GM18861 (cell line): ENCODE data around the gene ZSCAN21.

Experiments used
- ATAC-seq: cut with Tn5 transposase; IDR thresholded peaks from one replicate; pipeline ENCODE4 v1.9.1; 2021; ENCODE audit not compliant: unreplicated experiment

Gene ZSCAN21

GRCh38 chr7:100075418-100075817, 25.8 kb downstream of the ZSCAN21 start:
- ATAC-seq = no peak

GRCh38 chr7:100077205-100077604, 27.6 kb downstream of the ZSCAN21 start:
- no peak for ATAC-seq

DNA sequence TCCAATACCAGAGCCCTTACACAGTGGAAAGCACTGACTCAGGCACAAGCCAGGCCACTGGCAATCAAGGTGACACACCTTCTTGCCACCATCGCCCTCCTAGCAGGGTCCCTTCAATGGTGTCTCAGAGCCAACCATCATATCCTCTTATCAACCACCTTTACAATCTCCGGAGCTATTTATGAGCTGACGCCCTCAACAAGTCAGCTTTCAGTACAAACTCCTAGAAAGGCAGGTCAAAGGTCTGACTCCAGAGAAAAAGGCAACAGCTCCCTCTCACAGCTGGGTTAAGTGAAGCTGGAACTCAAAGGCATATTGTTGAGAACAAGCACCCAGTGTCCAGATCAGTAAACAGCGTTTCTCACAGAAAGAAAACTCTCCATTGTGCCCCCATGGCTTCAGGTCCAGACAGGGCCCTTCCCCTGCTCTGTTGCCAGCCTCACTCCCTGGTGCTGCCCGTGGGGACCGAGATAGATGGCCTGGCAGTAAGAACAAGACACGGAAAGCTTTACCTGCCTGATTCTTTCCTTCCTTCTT, 29.5 kb downstream of the ZSCAN21 start:
- no peak for ATAC-seq

DNA sequence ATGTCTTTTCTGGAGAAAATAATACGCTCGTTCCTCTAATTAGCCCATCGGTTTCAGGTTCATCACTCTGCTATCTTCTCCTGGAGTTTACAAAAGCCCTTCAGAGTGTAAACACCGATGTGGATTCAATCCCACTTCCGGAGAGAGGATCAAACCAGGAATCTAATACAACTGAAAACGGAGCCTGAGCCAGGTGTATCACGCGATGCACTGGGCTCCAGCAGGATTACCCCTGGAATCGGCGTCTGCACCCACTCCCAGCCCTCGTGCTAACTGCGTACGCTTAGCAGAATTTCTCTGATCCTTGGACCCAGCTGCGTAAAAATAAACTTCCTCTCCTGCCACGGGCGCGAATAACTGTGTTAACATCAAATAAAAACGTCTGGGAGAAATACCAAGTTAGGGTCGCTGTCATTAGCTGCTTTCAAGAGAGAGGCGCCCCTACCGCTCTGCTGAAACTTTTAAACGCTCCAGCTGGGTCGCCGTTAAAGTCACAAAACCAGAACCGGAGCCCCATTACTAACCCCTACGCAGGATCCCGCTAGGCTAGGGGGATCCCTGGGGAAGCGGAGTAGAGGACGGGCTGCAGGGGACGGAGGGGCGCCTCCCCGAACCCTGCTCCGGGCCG, 31.4 kb downstream of the ZSCAN21 start:
- peak; percentile 3 for ATAC-seq

GRCh38 chr7:100081535-100082102, 32.0 kb downstream of the ZSCAN21 start, which contains the start of gene ZNF3:
TSS of gene ZNF3 (minus strand) at chr7:100081723. CDS start at chr7:100077357, 4,366 bp downstream.
- ATAC-seq = peak; percentile 63

GRCh38 chr7:100082978-100083377, 33.4 kb downstream of the ZSCAN21 start:
- ATAC-seq = no peak

DNA sequence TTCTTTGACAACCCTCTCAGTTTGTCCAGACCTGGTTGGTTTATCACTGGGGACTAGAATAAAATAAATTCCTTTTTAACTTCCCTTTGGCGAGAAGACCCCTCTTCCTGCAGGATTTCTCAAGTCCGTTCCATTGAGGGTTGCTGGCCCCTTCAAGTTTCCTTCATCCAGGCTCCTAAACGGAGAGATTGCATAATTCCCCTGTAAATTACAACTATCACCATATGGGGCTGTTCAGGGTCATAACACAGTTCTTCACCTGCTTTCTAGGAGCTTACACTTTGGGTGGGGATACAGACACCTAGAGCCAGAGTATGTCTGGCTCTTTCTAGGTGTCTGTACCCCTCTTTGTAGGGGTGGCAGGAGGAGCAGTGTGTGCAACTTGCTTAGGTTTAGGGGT, 35.9 kb downstream of the ZSCAN21 start:
- no peak for ATAC-seq

DNA sequence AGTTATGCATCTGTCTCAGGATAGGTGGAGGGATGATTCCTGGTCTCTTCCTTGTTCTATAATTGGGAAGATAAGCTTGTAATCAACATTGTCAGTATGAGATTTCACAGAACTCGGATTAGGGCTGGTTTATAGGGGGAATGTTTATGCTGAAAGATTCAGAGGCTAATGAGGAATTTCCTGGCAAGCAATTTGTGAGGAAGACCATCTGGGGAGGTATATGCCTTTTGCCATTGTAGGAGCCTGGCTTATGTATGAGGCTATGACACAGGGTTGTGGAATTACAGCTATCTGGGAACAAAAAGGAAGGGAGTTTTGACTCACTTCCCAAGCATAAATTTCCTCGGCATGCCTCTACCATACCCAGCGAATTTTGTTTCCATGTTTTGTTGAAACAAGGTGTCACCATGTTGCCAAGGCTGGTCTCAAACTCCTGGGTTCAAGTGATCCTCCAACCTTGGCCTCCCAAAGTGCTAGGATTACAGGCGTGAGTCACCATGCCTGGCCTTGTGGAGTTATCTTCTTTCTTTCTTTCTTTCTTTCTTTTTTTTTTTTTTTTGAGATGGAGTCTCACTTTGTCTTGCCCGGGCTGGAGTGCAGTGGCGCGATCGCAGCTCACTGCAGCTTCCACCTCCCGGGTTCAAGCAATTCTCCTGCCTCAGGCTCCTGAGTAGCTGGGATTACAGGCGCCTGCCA, 37.6 kb downstream of the ZSCAN21 start:
- ATAC-seq = no peak

GRCh38 chr7:100088095-100088620, 38.6 kb downstream of the ZSCAN21 start:
- ATAC-seq = no peak

- ATAC-seq = no peak
Measured at GRCh38 chr7:100088621-100089457, 39.3 kb downstream of the ZSCAN21 start, which contains the start of gene COPS6. TSS of gene COPS6 (plus strand) at chr7:100088969. CDS start at chr7:100088991, 22 bp downstream.

- no peak for ATAC-seq
Measured at GRCh38 chr7:100089458-100090196, 40.1 kb downstream of the ZSCAN21 start.

DNA sequence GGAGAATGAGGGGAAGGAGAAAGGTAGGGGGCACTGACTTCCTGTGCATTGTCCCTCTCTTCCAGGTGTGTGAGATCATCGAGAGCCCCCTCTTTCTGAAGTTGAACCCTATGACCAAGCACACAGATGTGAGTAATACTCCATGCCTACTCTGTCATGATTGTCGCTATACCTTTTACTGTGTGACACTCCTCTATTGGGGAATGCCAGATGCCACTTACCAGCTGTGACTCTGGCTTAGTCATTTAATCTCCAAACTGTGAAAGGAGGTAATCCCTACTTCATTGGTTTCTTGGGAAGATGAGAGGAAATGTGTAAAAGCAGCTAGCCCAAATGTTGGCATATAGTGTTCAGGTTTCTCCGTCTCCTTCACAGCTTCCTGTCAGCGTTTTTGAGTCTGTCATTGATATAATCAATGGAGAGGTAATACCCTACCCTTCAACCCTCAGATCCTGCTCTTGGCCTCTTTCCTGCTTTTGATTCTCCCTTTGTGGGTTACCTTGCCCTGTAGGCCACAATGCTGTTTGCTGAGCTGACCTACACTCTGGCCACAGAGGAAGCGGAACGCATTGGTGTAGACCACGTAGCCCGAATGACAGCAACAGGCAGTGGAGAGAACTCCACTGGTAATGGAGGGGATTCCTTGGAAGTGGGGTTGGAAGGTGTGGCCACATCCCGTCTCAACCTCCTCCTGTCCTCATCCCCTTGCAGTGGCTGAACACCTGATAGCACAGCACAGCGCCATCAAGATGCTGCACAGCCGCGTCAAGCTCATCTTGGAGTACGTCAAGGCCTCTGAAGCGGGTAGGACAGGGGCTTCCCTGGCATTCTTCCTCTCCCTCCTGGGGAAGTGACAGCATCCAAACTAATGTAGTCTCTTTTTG, 41.2 kb downstream of the ZSCAN21 start:
- ATAC-seq = no peak

DNA sequence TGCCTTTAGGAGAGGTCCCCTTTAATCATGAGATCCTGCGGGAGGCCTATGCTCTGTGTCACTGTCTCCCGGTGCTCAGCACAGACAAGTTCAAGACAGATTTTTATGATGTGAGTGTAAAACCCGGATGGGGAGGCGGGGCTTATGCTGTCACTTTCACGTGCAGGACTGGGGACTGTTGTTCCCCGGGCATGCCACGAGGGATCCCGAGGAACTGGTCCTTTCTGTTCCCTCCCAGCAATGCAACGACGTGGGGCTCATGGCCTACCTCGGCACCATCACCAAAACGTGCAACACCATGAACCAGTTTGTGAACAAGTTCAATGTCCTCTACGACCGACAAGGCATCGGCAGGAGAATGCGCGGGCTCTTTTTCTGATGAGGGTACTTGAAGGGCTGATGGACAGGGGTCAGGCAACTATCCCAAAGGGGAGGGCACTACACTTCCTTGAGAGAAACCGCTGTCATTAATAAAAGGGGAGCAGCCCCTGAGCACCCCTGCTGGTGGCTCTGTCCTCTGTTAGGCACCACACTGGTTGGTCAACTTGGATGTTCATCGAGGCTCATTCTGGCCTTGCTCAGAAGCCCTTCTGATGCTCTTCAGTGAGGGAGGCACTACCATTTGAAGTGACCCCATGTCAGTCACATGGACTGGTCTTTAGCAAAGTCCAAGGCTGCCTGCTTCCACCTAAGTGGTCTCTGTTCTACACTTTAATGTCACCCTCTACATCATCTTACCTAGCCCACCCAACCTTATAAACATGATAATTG, 42.0 kb downstream of the ZSCAN21 start:
- no peak for ATAC-seq

- no peak for ATAC-seq
Measured at GRCh38 chr7:100093054-100093453, 43.5 kb downstream of the ZSCAN21 start.

- ATAC-seq = no peak
Measured at GRCh38 chr7:100093498-100093897, 43.9 kb downstream of the ZSCAN21 start.

DNA sequence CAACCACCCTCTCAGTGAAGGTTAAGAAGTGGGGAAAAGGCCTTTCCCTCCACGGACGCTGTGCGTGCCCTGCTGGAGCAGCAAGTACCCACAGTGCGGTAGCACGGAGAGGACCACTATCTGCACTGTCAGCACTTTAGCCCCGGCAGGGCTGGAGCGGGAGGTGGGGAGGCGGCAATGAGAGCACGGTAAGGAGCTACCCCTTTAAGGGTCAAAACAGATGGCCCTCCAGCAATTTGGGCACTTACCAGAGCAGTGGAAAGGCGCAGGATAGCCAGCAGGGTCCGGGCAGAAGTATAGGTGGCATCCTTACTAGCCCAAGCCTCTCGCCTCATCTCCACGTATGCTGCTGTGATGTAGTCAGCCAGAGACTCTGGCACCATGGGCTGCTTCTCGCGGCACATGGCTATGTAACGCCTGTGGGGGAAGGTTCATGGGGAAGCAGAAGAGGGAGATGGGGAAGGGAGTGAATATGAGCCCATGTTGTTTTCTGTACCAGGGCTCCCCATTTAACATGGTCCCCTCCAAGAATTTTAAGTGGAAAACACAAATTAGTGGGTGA, 44.4 kb downstream of the ZSCAN21 start:
- no peak for ATAC-seq

- no peak for ATAC-seq
Measured at GRCh38 chr7:100095289-100095688, 45.7 kb downstream of the ZSCAN21 start.

GRCh38 chr7:100095704-100096103, 46.1 kb downstream of the ZSCAN21 start:
- ATAC-seq = no peak
